ENCODE measurements around the gene LAMTOR2. TPM values are rescaled to one million over a fixed set of nuclear protein-coding genes. Genes with fewer than 3 reads are reported as not detected.
"Not testable (repeated sequence)": the region's sequence is repeated elsewhere in the genome, so short reads cannot be mapped to it uniquely, and the experiment has no call there.

Gene LAMTOR2
- total RNA-seq, 4 donors from 2014 or later, result 17.3 to 97.6 (median 38.1) TPM

- intact Hi-C loops (cut with DNase I; ENCODE audit: low total_unique reads), result no loop called here
- no peak for DNase-seq
- Histone ChIP-seq H3K27ac (no peak overlapping the region), H3K27me3 (no peaks in the 10 kb centered on the region), H3K4me1 (no peaks in the 10 kb centered on the region), H3K4me3 (no peak overlapping the region), H3K9me3 (no peaks in the 10 kb centered on the region), H3K36me3 (no peaks in the 10 kb centered on the region)
- no peak for TF ChIP-seq POLR2A (IDR thresholded peaks at IDR 0.05)
- no peak for TF ChIP-seq CTCF (IDR thresholded peaks at IDR 0.05)
Measured at GRCh38 chr1:156021954-156022353, 32.6 kb upstream of the LAMTOR2 start.

GRCh38 chr1:156024801-156025200 lies 29.8 kb upstream of the LAMTOR2 start:
- no peak overlapping the region for H3K4me3 ChIP-seq
- intact Hi-C loops (cut with DNase I; ENCODE audit: low total_unique reads), result no loop called here
- TF ChIP-seq CTCF (IDR thresholded peaks at IDR 0.05) (no peak), POLR2A (IDR thresholded peaks at IDR 0.05) (no peak)
- H3K27me3 ChIP-seq, result no peaks in the 10 kb centered on the region
- no peak for DNase-seq
- H3K27ac ChIP-seq, result no peak overlapping the region
- no peaks in the 10 kb centered on the region for H3K36me3 ChIP-seq
- no peaks in the 10 kb centered on the region for H3K9me3 ChIP-seq
- H3K4me1 ChIP-seq, result no peaks in the 10 kb centered on the region

DNA sequence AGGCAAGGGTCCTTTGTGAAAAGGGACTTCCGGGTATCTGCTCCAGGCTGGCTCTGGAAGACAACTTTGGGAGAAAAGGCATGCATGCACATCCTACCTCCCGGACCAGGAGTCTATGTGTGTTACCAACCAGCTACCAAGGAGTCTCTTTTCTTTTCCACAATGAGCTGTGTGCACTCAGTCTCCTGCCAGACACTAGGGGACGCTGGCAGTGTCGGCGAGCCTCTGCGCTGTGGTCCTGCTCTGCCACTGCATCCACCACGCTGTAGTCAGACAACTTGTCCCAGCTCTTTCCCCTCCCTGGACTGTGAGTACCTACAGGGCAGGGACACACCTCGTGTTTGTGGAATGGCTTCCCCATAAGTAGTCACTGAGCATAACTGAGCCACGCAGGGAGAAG lies 28.7 kb upstream of the LAMTOR2 start:
- Histone ChIP-seq H3K4me3 (no peak overlapping the region), H3K36me3 (no peaks in the 10 kb centered on the region), H3K4me1 (no peaks in the 10 kb centered on the region), H3K27ac (no peak overlapping the region), H3K27me3 (no peaks in the 10 kb centered on the region), H3K9me3 (no peaks in the 10 kb centered on the region)
- DNase-seq, result no peak
- intact Hi-C loops (cut with DNase I; ENCODE audit: low total_unique reads), result no loop called here
- TF ChIP-seq CTCF (IDR thresholded peaks at IDR 0.05) (peak in 1 of 4 experiments; percentile 11), POLR2A (IDR thresholded peaks at IDR 0.05) (no peak)

DNA sequence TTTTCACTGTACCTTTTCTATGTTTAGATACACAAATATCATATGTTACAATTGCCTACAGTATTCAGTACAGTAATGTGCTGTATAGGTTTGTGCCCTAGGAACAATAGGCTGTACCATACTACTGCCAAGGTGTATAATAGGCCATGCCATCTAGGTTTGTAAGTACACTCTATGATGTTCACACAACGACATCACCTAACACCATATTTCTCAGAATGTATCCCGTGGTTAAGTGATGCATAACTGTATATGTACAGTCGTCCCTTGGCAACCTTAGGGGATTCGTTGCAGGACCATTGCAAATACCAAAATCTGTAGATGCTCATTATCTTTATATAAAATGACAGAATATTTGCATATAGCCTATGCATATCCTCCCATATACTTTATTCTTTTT lies 28.0 kb upstream of the LAMTOR2 start:
- no peaks in the 10 kb centered on the region for H3K9me3 ChIP-seq
- H3K4me1 ChIP-seq, result no peaks in the 10 kb centered on the region
- no peak overlapping the region for H3K4me3 ChIP-seq
- DNase-seq, result no peak
- H3K27me3 ChIP-seq, result no peaks in the 10 kb centered on the region
- TF ChIP-seq POLR2A (IDR thresholded peaks at IDR 0.05) (no peak), CTCF (IDR thresholded peaks at IDR 0.05) (no peak)
- no peak overlapping the region for H3K27ac ChIP-seq
- no peaks in the 10 kb centered on the region for H3K36me3 ChIP-seq
- intact Hi-C loops (cut with DNase I; ENCODE audit: low total_unique reads), result no loop called here

- Histone ChIP-seq H3K4me1 (no peaks in the 10 kb centered on the region), H3K9me3 (no peaks in the 10 kb centered on the region), H3K36me3 (no peaks in the 10 kb centered on the region), H3K27ac (no peak overlapping the region), H3K27me3 (no peaks in the 10 kb centered on the region), H3K4me3 (no peak overlapping the region)
- TF ChIP-seq CTCF (IDR thresholded peaks at IDR 0.05), result no peak
- no peak for TF ChIP-seq POLR2A (IDR thresholded peaks at IDR 0.05)
- intact Hi-C loops (cut with DNase I; ENCODE audit: low total_unique reads), result no loop called here
- DNase-seq, result no peak
Measured at GRCh38 chr1:156033011-156033410, 21.6 kb upstream of the LAMTOR2 start.

GRCh38 chr1:156034991-156035390 lies 19.6 kb upstream of the LAMTOR2 start:
- H3K9me3 ChIP-seq; intact Hi-C loops (cut with DNase I; ENCODE audit: low total_unique reads); DNase-seq; H3K27ac ChIP-seq; H3K4me3 ChIP-seq; H3K4me1 ChIP-seq; H3K27me3 ChIP-seq; H3K36me3 ChIP-seq: not testable (repeated sequence)

Measured in uterus (tissue), 4 donors.